SK-MEL-5 (cell line): ENCODE results near the gene CCDC68. TPM values are rescaled to one million over a fixed set of nuclear protein-coding genes. Genes with fewer than 3 reads are reported as not detected.

Experiments
- DNase-seq: peaks from one replicate; pipeline ENCODE4 v3.0.0-alpha.2; 2016; ENCODE audit warnings: low read depth, low spot score
- in situ Hi-C: cut with HindIII; loops from 2 replicates; pipeline ENCODE4 v1.10.0; 2016; ENCODE audit warnings: low sequenced_read_pairs, high pct_unique_total_duplicates, low pct_unique_long_range_greater_than_20kb
- total RNA-seq: library from RNA; depleted of rRNA; stranded (reverse); fragments of >200 nt; shearing (Covaris generic); gene quantifications from 2 replicates; pipeline ENCODE4 v1.2.3, GENCODE V29; 2014

CCDC68 gene
- total RNA-seq, 1 experiment from 2014 or later, result not detected

DNA sequence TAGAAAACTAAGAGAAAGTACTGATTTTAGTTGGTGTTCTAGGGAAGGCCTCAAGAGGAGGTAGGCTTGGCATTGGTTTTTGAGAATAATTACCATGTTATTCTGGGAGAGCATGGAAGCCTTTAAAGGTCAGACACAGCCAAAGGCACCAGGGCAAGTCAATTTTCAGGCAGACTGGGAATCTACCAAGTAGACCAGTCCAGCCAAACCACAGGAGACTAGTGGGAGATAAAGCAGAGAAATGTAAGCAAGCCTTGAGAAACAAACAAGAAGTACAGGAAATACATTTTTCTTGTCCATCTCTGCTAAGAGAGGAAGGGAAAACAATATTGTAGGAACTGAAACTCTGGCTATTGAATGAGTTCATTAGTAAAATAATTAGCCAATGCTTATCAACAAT lies 5.5 kb upstream of the CCDC68 start:
- peak; percentile 12 for DNase-seq
- in situ Hi-C loops, result no loop called here

DNA sequence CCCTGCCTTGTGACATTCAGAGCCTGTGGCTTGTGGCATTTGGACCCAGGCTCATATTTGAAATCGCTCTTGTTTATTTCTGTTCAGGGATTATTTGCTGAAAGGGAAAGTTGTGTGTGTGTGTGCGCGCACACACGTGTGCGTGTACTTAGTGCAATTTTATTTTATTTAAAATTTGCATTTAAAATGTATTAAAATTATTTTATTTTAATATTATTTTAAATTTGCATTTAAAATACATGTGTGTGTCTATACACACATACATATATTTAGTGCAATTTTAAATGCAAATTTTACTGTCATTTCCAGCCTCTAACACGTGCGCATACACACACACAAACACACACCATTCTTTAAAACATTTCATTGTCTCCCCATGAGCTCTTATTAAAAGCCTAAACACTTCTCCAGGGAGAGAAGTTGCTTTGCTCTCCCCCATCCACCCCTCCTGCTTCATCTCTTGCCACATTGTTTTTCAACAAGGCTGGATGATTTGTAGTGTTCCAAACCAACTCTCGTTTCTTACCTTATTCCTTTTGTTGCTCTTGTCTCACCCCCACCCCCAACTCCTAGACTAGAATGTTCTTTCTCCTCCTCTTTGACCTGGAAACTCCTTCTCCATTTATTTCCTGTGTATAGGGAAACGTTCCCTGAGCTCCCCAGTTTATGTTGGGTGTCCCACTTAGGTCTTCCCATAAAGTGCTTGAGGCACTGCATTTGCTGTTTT lies 3.8 kb upstream of the CCDC68 start:
- in situ Hi-C loops, result no loop called here
- no peak for DNase-seq

DNA sequence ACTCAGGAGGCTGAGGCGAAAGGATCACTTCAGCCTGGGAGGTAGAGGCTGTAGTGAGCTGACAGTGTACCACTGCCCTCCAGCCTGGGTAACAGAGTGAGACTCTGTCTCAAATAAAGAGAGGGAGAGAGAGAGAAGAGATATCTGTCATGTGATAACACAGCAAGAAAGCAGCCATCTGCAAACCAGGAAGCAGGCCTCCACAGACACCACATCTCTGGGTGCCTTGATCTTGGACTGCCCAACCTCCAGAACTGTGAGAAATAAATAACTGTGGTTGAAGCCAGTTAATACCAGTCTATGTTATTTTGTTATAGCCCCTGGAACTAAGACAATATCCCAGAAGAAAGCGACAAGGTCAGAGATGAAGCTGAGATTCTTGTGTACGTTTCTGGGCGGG lies 2.6 kb upstream of the CCDC68 start:
- DNase-seq, result no peak
- in situ Hi-C loops, result no loop called here

DNA sequence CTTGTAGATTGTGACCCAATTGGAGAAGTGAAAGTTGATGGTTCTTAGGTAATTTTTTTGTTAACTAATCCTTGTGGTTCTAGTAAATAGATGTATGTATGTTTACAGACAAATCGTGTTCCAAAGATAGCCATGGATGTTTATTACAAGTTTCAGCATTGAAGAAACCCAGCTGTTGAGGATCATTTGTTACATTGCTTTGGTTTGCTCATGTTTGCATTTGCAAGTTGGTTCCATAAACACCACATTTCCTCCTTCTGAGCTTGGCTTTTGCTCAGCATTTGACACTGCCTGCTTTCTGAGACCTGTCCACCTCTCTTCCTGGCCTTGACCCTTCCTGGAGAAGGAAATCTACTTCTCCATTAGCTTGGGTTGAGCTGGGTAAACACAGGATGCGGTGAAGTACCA lies 1.8 kb upstream of the CCDC68 start:
- in situ Hi-C loops, result no loop called here
- no peak for DNase-seq

DNA sequence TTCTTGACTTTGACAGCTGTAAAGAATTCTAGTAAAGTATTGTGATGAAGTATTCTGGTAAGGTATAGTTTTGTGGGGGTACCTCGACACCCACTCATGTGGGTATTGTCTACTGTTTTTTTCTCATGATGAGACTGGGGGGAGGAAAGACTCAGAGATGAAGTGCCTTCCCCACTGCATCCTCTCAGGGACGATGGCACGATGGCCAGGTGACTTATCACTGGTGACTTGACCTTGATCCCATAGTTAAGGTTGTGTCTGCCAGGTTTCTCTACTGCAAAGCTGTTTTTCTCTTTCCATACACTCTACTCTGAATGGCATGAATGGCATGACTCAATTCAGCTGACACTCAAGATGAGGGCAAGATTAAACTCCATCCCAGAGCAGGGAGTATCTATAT lies 936 bp upstream of the CCDC68 start:
- DNase-seq, result no peak
- in situ Hi-C loops, result no loop called here

- in situ Hi-C loops, result no loop called here
- DNase-seq, result peak; percentile 6
Observed at GRCh38 chr18:54957996-54958395, 1.3 kb downstream of the CCDC68 start.

GRCh38 chr18:54957296-54957832 lies 1.9 kb downstream of the CCDC68 start:
- no peak for DNase-seq
- in situ Hi-C loops, result no loop called here

DNA sequence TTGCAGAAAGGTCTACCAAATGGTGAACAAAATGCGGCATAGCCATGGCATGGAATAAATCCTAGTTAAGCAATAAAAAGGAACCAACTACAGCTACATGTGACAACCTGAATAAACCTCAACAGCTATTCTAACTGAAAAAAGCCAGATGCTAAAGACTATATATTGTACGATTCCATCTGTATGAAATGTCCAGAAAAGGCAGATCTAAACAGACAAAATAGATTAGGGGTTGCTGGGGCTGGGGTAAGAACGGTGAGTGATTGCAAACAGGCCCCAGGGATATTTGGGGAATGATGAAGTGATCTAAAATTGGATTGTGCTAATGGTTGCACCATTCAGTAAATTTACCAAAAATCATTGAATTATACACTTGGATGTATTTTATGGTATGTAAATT lies 2.8 kb downstream of the CCDC68 start:
- in situ Hi-C loops, result no loop called here
- DNase-seq, result no peak

GRCh38 chr18:54952026-54952425 lies 7.2 kb downstream of the CCDC68 start:
- in situ Hi-C loops, result no loop called here
- DNase-seq, result no peak

- DNase-seq, result no peak
- in situ Hi-C loops, result no loop called here
Observed at GRCh38 chr18:54950221-54950620, 9.0 kb downstream of the CCDC68 start.

DNA sequence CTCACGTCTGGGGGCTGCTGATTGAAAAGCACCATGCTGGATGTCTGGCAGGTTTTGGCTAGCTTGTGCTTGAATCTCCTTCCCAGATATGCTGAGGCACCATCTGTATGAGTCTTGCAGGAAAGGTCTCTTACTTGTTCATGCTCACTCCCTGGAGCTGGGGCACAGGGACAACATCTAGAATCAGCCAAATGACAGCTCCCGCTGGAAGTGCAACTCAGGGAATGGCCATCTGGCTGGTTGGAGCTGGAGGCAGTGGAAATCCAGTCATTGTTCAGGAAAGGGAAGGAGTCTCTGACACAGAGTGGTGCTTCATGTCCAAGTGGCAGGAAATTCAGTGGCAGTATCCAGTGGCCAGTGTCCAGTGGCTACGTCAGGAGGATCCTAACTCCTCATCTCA lies 9.7 kb downstream of the CCDC68 start:
- DNase-seq, result no peak
- in situ Hi-C loops, result no loop called here

DNA sequence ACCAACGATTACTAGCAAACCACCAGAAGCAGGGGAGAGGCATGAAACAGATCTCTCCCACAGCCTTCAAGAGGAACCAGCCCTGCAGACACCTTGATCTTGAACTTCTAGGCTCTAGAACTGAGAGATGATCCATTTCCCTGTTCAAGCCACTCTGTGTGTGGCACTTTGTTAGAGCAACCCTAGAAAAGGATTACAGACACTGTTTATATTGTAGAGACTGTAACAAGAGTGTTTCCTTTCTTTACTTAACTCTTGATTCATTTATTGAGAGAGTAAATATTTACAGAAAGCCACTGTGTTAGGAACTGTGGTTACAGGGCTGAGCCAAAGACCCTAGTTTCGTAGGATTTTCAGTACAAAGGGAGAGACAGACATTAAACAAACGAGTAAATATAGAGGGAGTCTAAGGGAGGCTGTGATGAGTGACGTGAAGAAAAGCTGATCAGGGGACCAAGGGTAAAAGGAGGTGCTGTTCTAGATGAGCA lies 10.9 kb downstream of the CCDC68 start:
- in situ Hi-C loops, result no loop called here
- DNase-seq, result no peak

- no peak for DNase-seq
- in situ Hi-C loops, result no loop called here
Observed at GRCh38 chr18:54947091-54947490, 12.2 kb downstream of the CCDC68 start.

DNA sequence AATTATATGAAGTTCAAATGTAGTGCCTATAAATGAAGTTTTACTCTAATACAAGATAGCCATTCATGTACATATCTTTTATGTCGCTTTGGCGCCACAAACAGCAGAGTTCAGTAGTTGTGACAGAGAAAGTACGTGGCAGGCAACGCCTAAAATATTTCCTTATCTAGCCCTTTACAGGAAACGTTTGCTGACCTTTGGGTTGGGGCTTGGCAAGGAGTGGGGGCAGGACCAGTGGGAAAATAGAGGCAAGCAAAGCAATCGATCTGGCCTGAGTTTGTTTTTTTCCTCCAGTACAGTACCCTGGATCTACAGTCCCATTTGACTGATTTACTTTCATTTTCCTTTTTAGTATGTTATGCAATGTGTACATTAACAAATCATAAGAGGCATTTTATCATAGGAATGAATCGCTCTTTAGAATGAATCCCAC lies 13.1 kb downstream of the CCDC68 start:
- in situ Hi-C loops, result no loop called here

DNA sequence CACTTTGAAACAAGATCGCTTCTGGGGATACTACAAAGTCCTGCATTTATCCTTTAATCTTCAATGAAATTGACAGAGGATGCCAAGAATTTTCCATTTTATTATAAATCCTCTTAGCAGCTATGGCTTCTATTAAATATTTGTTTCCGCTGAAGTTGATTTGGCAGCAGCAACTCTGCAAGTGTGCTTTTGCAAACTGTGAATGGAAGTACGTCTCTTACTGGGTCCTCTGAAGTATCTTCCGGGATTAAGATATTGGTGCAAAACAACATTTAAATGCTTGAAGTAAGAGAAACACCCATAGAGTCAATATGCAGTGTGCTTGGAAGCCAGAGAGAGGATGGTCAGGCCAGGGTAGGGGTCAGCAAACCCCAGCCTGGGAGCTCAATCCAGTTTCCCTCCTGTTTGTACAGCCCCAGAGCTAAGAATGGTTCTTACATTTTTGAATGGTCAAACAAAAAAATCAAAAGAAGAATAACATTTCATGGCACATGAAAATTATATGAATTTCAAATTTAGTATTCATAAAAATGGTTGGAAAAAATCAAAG lies 13.6 kb downstream of the CCDC68 start:
- in situ Hi-C loops, result no loop called here

More for the DNA sequence above, 13.1 kb downstream of the CCDC68 start:
- no peak for DNase-seq

GRCh38 chr18:54942569-54942968 lies 16.7 kb downstream of the CCDC68 start:
- no peak for DNase-seq
- in situ Hi-C loops, result no loop called here

More for the DNA sequence above, 13.6 kb downstream of the CCDC68 start:
- no peak for DNase-seq

GRCh38 chr18:54942144-54942543 lies 17.1 kb downstream of the CCDC68 start:
- in situ Hi-C loops, result no loop called here

DNA sequence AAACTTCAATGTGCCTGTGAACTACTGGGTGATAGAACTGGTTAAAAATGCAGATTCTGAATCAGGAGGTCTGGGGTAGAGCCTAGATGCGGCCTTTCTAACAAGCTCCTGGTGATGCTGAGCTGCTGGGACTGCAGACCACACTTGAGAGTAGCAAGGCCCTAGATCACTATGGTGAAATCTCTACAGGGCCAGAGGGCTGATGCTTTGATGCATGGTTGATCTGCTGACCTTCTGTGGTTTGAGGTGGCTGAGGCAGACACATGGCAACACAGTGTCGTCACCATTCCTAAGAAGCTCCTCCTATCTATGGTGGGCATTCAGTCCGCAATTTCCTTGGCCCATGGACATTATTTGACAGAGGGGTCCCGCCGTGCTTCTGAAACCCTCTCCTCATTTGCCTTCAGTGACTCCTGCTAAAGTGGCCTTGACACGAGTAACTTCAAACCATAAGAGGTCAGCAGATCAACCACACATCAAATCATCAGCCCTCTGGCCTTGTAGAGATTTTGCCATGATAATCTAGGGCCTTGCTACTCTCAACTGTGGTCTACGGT lies 19.8 kb downstream of the CCDC68 start:
- no peak for DNase-seq
- in situ Hi-C loops, result no loop called here

More at GRCh38 chr18:54942144-54942543, 17.1 kb downstream of the CCDC68 start:
- DNase-seq, result no peak

DNA sequence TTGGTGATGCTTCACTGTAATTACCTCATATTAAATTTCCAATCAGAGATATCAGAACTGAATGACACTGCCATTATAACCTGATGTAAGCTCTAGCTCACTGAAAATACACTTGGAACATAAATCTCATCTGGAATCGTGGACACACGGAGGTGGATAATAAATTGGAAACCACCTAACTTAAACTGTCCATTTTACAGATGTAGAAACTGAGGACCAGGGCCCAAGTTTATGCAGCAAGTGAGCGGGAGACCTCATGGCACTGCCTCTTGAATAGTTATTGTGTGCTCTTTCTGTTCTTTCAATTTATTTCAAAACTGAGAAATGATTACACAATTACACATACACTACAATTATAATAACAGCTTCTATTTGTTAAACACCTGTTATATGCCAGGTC lies 20.8 kb downstream of the CCDC68 start:
- in situ Hi-C loops, result no loop called here
- no peak for DNase-seq
